HG03159 (cell line): ENCODE measurements around the gene ROBO1.
"Not testable (repeated sequence)": the region's sequence is repeated elsewhere in the genome, so short reads cannot be mapped to it uniquely, and the experiment has no call there.

Experiments
- ATAC-seq: cut with Tn5 transposase; IDR thresholded peaks from one replicate; pipeline ENCODE4 v1.9.1; 2021; ENCODE audit warnings: mild to moderate bottlenecking, moderate library complexity; ENCODE audit not compliant: unreplicated experiment

ROBO1 gene

DNA sequence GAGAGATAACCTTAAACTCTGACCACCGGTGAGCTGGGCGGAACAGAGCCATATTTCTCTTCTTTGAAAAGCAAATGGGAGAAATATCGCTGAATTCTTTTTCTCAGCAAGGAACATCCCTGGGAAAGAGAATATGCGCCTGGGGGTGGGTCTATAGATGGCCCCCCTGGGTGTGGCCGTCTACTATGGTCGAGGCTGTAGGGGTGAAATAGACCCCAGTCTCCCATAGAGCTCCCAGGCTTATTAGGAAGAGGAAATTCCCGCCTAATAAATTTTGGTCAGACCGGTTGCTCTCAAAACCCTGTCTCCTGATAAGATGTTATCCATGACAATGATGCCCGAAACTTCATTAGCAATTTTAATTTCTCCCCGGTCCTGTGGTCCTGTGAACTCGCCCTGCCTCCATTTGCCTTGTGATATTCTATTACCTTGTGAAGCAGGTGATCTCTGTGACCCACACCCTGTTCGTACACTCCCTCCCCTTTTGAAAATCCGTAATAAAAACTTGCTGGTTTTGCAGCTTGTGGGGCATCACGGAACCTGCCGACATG lies 441.9 kb downstream of the ROBO1 start:
- ATAC-seq, result not testable (repeated sequence)

DNA sequence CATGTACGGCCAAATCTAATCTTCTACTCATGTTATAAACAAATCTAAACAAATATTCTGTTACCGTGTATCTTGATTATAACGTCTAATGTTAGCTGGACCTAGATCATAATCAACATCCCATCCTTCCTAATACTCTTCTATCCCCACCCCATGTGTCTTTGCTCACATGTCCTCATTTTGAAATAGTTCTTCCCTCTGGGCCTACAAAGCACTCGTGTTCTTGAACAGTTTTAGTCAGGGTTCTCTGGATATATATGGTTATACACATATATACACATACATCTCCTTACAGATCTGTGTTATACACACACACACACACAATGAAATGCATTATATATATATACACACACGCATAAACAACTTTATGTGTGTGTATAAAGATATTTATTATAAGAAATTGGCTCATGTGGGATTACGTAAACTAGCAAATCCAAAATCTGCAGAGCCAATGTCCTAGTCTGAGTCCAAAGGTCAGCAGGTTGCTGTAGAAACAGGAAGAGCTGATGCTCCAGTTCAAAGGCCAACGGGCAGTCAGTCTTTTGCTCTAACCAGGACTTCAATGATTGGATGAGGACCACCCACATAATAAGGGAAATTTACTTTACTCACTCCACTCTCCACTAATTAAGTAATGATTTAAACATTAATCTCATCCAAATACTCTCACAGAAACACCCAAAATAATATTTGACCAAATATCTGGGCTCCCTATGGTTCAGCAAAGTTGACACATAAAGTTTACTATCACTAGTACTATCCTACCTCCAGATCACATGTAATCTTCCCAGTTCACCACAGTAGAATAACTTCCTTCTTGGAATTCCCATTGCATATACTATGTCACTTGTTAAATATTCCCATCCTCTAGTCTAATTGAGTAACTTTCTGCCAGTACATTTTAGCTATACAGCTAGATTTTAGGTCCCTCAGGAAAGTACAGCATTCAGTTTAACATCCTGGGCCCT lies 450.0 kb downstream of the ROBO1 start:
- ATAC-seq, result no peak

DNA sequence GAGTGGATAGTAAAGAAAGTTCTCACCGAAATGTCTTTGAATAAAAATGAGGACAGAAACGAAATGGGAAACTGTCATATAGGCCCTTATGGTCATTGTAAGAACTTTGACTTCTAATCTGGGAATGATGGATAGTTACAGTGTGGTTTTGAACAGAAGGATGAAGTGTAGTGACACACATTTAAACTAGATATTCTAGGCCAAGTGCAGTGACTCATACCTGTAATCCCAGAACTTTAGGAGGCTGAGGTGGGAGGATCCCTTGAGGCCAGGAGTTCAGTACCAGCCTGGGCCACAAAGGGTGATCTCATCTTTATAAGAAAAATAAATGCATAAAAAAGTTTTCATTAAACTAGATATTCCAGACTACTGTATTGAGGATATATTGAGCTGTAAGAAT lies 452.8 kb downstream of the ROBO1 start:
- no peak for ATAC-seq

DNA sequence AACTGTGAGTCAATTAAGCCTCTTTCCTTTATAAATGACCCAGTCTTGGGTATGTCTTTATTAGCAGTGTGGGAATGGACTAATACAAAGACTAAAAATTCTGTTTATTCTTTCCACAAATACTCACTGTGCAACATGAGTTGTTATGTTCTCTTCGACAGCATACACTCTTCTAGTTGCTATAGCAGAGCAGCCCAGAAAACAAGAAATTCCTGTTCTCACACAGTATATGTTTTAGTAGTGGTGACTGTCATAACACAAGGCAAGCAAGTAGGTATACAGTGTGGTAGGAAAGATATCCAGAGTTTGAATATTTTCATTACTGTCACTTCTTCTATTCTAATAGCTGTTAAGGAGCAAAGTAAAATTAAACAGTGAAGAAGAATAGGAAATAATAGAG lies 453.3 kb downstream of the ROBO1 start:
- no peak for ATAC-seq

DNA sequence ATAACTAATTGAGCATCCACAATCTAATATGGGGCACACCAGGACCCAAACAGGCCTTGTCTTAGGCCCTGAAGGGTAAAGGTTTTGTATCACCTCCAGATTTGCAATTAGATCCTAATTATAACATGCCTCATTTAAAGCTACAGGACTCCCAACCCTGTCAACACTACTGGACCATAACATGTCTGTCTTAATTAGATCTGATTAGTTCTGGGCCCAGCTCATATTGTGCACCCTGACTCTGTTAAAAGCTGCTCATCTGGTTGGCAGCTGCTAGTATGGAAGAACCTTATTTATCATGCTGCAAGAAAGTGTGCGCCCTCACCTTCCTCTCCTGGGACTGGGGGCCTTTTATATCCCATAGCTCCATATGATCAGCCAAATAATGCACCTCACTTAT lies 457.8 kb downstream of the ROBO1 start:
- ATAC-seq, result no peak

DNA sequence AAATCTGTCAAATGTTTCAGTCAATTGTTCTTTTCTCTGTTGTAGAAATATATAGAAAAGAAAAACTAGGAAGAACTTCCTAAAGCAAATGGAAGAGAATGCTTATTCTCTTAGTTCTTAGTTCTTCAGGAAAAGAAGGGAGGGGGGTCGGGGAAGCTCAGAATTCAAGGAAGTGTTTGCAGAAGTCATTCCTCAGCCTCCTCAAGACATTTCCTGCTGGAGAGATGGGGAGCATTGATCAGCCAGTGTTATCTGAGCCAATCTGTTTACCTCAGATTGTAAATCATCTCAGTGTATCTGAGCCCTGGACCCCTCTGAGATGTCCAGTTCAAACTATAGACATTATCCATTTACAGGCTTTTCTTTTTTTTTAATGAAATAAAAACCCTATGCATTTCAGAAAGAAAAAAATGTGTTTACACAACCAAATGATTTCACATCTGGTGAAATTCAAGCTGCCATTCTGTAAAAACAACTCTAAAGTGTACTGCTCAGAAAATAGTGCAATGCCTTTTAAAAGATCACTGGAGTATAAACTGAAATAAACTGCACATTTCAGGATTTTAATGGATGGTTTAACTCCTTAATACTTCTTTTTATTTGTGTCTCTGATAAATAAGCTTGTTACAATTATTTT lies 460.7 kb downstream of the ROBO1 start:
- no peak for ATAC-seq

DNA sequence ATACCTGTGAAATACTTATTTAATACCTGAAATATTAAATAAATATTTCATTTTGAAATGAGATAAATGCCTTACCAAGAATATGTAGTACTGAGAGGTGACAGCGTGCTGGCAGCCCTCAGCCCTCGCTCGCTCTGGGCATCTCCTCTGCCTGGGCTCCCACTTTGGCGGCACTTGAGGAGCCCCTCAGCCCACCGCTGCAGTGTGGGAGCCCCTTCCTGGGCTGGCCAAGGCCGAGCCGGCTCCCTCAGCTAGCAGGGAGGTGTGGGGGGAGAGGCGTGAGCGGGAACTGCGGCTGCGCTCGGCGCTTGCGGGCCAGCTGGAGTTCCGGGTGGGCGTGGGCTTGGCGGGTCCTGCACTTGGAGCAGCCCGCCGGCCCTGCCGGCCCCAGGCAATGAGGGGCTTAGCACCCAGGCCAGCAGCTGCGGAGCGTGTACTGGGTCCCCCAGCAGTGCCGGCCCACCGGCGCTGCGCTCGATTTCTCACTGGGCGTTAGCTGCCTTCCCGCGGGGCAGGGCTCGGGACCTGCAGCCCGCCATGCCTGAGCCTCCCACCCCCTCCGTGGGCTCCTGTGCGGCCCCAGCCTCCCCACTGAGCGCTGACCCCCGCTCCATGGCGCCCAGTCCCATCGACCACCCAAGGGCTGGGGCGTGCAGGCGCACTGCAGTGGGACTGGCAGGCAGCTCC lies 467.7 kb downstream of the ROBO1 start:
- ATAC-seq, result not testable (repeated sequence)

DNA sequence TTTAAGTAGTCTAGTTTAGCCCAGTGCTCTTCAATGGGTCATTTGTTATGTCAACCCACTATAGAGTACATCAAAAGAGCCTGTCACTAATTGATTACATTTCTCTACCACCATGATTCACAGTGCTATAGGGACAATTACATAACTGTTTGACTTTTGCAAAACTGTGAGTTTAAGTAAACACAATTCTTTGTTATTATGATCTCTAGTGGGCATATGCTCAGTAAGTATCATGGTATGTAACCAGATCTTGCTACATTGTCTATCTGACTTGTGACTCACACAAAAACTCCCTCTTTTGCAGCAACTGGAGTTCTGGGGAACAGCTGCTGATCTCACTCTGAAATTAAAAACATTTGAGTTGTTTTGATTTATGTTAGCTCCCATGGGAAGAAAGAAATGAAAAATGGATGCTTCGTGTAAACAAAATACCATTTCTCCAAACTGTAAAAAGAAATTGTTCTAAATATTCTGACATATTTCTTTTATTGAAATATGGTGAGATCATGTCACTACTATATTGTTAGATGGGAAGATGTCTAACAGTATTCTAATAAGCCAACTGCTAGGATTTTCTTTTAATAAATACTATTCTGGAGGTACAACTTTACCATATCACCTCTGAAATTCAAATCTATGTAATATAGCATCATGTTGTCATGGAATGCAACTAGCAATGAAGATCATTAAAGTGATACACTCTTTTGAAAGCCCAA lies 470.4 kb downstream of the ROBO1 start:
- ATAC-seq, result no peak

DNA sequence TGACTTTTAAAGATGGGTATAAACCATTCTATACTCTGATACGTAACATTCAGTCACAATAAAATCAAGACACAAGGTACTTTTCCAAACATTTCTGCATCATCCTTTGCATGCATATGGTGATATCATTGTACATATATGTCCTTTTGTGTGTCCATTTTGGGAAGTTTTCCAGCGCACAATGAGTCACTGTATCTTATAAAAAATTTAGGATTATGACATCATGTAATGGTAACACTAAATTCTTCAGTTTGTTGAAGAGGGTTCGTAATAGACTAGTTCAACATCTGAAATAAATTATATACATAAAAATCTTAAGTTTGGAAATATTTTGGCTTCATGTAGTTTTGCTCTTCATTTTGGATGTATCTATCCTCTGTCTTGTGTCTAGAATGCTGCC lies 480.9 kb downstream of the ROBO1 start:
- ATAC-seq, result no peak

DNA sequence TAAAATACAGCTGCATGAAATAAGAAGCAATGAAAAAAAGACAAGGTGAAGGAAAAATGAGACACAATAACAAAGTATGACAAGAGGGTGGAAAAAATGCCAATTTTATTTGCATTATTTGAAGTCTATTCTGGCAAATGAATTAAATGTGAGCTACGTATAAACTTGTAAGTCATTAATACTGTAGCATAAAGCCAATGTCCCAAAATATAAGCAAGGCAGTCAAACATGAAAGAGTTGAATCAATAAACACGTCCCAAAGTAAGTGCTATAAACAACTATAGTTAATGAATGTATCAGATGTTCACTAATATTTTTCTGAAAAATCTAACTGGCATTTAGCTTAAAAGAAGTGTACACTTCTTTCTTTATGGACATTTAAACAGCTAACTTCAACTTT lies 481.9 kb downstream of the ROBO1 start:
- ATAC-seq, result no peak

DNA sequence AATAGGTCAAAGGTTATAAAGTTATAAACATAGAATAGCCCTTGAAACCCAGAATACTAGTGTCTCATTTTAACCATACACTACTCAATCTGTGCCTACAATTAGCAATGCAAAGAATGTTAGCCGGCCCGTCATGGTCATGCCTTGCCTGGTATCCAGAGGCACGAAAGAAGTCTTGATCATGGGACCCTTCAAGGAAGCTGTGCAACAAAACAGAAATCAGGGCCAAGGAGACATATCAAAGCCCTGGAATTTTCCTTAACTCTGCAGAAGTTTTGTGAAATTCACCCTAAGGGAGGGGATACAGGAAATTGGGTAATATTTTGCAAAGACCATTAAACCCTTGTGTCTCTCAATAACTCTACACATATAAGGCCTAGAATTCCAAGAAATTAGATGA lies 482.4 kb downstream of the ROBO1 start:
- no peak for ATAC-seq

DNA sequence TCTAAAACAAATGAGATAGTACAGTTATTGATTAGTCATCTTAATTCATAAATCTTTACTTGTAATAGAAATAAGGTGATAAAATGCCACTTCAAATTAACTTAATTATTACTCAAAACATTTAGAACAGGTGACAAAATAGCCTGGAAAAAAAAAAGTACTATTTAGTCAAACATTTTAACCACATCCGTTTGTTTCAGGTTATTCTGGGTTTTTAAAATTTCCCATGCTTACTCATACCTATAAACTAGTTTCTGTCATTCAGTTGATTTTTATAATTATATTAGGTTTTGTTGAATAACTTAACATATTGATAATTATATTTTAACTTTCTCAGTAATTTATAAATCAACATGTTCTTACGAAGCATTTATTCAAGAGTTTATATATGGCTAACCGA lies 483.0 kb downstream of the ROBO1 start:
- no peak for ATAC-seq

DNA sequence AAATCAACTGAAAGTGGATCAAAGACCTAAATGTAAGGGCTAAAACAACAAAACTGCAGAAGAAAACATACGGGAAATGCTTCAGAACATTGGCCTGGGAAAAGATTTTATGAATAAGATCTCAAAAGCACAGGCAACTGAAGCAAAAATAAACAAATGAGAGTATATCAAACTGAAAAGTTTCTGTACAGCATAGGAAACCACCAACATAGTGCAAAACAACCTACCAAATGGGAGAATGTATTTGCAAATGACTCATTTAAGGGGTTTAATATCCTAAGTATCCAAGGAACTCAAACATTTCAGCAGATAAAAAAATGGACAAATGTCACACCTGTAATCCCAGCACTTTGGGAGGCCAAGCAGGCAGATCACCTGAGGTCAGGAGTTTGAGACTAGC lies 489.1 kb downstream of the ROBO1 start:
- ATAC-seq, result no peak

DNA sequence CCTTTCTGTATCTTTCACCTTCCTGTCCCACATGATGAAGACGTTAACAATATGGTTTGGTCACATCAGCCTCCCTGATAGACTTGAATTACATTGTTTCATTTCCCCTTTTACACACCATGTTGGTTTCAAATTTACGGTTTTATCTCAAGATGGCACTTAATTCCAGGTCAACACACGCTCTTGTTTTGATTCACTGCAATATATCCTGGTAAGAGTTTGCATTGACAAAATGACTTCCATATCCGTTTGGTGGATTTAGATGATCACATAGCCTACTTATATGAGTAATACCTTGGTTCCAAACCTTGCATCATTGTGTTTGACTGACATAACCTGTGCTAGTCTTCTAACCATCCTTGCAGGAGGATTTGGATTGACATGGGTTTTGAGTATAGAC lies 499.4 kb downstream of the ROBO1 start:
- ATAC-seq, result no peak

DNA sequence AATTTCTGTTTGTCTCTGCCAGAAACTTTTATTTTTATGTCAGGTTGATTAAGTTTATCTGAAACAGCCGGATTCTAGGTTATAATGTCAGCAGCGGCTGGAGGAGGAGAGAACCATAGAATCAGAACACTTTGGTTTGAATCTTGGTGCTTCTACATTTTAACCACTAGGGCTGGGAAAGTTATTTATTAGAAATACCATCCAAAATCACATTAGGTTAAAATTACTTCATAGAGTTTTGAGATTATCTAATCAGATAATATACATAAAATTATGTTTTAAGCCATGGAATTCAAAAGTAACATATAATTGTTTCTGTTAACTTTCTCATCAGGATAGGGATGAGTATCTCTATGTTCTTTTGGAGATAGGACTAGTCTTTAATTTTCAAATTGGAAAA lies 502.9 kb downstream of the ROBO1 start:
- ATAC-seq, result no peak

DNA sequence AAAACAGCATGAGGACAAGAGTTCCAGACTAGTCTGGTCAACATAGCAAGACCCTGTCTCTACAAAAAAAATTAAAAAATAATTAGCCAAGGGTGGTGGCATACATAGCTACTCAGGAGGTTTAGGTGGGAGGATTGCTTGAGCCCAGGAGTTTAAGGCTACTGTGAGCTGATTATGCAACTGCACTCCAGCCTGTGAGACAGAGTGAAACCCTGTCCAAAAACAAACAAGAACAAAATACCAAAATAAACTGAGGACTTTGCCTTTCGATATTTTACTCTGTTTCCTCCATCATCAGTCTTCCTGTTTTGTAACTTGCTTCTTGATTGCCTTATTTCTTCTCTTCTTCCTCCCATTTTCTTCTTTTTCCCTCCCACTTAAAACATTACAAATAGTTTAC lies 504.4 kb downstream of the ROBO1 start:
- no peak for ATAC-seq

DNA sequence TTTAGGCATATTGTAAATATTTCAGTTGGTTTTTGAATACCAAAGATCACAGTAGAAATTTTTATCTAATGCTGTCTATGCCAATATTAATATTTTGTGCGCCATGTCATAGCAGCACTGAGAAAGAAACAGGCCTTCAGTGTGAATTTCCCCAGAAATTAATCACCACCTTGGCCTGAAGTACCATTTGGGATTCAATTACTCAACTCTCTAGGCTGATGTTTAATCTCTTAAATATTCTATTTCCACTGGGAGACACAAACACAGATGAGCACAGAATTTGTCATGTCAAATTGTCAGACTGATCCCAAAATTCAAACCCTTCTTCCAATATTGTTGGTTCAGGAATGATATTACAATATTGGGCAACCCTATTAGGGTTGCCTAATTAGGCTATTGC lies 509.3 kb downstream of the ROBO1 start:
- no peak for ATAC-seq

DNA sequence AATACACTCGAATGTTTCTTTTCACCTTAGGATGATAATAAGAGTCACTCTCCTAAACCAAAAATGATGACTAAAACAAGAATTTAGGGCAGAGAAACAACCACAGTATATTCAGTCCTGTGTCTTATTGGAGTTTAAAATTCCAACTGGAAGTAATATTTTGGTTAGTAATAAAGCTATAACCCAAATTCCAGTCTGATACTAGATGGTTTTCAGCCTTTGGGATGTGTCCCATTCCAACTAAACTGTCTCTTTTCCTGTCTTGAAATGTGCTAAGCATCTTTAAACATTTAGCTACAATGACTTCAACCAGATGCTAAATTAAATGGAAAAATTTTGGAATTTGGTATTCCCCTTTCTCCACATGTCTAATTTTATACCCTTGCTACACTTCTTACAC lies 510.0 kb downstream of the ROBO1 start:
- no peak for ATAC-seq

DNA sequence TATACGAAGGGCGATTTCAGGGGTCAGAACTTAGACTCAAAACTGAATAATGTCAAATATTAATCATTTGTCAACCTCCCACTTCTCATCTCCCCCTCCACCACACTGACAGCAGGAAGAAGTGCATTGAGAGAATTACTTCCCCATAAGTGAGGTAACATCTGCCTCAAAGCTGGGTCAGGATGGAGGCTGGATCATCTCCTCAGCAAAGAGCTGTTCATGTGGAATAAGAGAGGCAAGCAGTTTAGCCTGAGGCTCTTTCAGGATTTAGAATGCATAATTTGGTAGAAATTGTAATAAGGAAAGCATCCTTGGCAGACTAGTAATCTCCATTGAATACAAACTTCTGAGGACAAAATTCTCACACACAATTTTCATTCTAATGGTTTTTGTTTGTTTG lies 512.1 kb downstream of the ROBO1 start:
- no peak for ATAC-seq

DNA sequence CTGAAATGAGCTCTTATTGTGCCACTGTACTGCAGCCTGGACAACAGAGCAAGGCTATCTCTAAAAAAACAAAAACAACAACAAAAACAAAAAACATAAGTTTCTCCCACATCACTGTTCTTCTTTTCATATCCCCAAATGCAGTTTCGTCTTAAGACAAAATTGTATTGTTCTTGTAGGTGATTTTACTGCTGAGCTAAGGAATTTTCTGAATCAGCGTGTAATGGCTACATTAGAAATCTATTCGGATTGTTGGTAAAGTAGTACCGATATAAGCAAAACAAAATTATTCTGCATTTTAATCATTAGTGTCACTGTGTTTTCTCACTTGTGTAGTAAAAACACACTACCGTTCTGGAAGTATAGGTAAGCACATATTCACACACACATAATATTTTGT lies 512.5 kb downstream of the ROBO1 start:
- no peak for ATAC-seq

DNA sequence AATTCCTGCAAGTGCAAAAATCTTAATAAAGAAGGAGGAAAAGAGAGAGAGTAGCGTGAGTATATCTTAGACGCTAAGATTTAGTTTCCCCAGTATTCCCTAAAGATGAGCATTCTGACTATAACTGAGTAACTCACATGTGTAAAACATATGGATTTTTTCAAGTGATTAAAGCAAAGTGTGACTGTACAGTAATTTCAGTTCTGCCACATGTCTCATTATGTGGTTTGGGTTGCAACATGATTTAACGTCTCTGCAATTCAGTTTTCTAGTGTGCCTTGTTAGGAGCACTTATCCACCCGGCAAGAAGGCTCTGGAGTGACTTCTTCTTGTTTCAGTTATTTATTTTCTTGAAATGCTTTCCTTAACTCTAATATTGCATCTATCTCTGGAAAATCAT lies 514.1 kb downstream of the ROBO1 start:
- no peak for ATAC-seq
